ENCODE results near the gene RBM38. TPM values are rescaled to one million over a fixed set of nuclear protein-coding genes. Genes with fewer than 3 reads are reported as not detected.

RBM38 gene
- total RNA-seq, 1 experiment from 2014 or later: 39.9 TPM

- TF ChIP-seq POLR2AphosphoS5 (IDR thresholded peaks at IDR 0.05; ENCODE audit: low read depth, low read length): no peak
- TF ChIP-seq, protein P1, sequence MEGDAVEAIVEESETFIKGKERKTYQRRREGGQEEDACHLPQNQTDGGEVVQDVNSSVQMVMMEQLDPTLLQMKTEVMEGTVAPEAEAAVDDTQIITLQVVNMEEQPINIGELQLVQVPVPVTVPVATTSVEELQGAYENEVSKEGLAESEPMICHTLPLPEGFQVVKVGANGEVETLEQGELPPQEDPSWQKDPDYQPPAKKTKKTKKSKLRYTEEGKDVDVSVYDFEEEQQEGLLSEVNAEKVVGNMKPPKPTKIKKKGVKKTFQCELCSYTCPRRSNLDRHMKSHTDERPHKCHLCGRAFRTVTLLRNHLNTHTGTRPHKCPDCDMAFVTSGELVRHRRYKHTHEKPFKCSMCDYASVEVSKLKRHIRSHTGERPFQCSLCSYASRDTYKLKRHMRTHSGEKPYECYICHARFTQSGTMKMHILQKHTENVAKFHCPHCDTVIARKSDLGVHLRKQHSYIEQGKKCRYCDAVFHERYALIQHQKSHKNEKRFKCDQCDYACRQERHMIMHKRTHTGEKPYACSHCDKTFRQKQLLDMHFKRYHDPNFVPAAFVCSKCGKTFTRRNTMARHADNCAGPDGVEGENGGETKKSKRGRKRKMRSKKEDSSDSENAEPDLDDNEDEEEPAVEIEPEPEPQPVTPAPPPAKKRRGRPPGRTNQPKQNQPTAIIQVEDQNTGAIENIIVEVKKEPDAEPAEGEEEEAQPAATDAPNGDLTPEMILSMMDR (IDR thresholded peaks at IDR 0.05): no peak
- no peak for TF ChIP-seq TCF7L2 (IDR thresholded peaks at IDR 0.05; ENCODE audit: low read depth, low read length)
- TF ChIP-seq REST (IDR thresholded peaks at IDR 0.05; ENCODE audit: insufficient read depth in 1 of 2, low read depth in 2 of 2, low read length in 1 of 2): no peak
- no peak for TF ChIP-seq SIN3A (IDR thresholded peaks at IDR 0.05; ENCODE audit: borderline replicate concordance, insufficient read depth, low read depth, low read length)
- POLR2A ChIA-PET: no interaction called here
- Histone ChIP-seq H3K4me3 (ENCODE audit: low read depth in 2 of 2, low read length in 2 of 2) (no peak overlapping the region), H3K36me3 (ENCODE audit: control insufficient read depth, insufficient read depth, low read length) (no peaks in the 10 kb centered on the region), H3K4me1 (ENCODE audit: control insufficient read depth, insufficient read depth, low read length) (no peaks in the 10 kb centered on the region), H3K9me3 (ENCODE audit: control insufficient read depth, insufficient read depth, low read depth, low read length) (no peaks in the 10 kb centered on the region), H3K27me3 (ENCODE audit: control insufficient read depth, insufficient read depth, low read length) (no peaks in the 10 kb centered on the region), H3K27ac (ENCODE audit: low read length) (no peak overlapping the region)
- intact Hi-C loops (cut with micrococcal nuclease; ENCODE audit: unreplicated experiment): no loop called here
- CTCF ChIA-PET: no interaction called here
- no TSS peak for BruUV-seq (replicated peaks)
- in situ Hi-C loops (cut with HindIII; ENCODE audit: low pct_unique_long_range_greater_than_20kb, low sequenced_read_pairs): no loop called here
- DNase-seq (ENCODE audit: low read depth, low spot score) (no peak), ATAC-seq (no peak)
These were observed 10.3 kb downstream of the RBM38 start for GRCh38 chr20:57401565-57401918.

DNA sequence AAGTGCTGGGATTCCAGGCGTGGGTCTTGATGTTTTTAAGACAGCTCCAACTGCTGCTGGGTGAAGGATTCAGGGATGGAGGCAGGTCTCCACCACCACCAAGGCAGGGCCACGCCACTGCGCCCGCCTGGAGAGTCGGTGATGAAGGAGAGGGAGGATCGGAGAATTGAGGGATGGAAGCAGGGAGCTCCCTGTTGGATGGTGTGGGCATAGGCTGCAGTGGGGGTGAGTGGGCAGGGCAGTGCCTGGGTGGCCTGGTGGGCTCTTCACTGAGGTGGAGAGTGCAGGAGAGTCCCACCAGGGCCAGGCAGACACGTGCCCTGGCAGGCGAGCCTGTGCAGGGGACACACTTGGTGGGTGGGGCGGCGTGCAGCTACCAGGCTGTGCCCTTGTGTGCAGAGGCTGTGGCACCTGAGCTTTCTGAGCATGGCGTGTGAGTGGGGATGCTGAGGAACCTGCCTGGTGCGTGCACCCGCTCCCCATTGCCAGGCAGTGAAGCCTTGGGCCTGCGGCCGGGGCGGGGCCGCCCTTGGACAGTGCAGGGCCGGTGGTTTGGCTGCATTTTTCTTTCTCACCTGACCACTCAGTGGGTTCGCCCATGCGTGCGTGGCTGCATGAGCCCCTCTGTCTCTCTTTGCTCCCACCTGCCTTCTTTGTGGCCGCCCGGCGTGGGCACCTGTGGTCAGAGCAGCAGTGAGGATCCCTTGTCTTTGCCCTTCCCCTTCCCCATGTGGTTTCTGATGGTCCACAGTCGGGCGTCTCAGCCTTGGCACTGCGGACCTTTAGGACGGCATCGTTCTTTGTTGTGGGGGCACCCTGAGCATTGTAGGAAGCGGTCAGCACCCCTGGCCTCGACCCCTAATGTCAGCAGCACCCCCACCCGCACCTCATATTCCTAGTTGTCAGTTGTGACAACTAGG is 11.3 kb downstream of the RBM38 start:
- in situ Hi-C loops (cut with HindIII; ENCODE audit: low pct_unique_long_range_greater_than_20kb, low sequenced_read_pairs) (no loop called here), intact Hi-C loops (cut with micrococcal nuclease; ENCODE audit: unreplicated experiment) (no loop called here)
- H3K27me3 ChIP-seq (ENCODE audit: control insufficient read depth, insufficient read depth, low read length): no peaks in the 10 kb centered on the region
- H3K4me3 ChIP-seq (ENCODE audit: low read depth in 2 of 2, low read length in 2 of 2): no peak overlapping the region
- TF ChIP-seq POLR2AphosphoS5 (IDR thresholded peaks at IDR 0.05; ENCODE audit: low read depth, low read length): no peak
- no peak for TF ChIP-seq TCF7L2 (IDR thresholded peaks at IDR 0.05; ENCODE audit: low read depth, low read length)
- no peak for TF ChIP-seq SIN3A (IDR thresholded peaks at IDR 0.05; ENCODE audit: borderline replicate concordance, insufficient read depth, low read depth, low read length)
- TF ChIP-seq REST (IDR thresholded peaks at IDR 0.05; ENCODE audit: insufficient read depth in 1 of 2, low read depth in 2 of 2, low read length in 1 of 2): no peak
- TF ChIP-seq, protein P1 (IDR thresholded peaks at IDR 0.05): no peak
- H3K4me1 ChIP-seq (ENCODE audit: control insufficient read depth, insufficient read depth, low read length): no peaks in the 10 kb centered on the region
- H3K27ac ChIP-seq (ENCODE audit: low read length): no peak overlapping the region
- ChIA-PET CTCF (no interaction called here), POLR2A (no interaction called here)
- no TSS peak for BruUV-seq (replicated peaks)
- H3K36me3 ChIP-seq (ENCODE audit: control insufficient read depth, insufficient read depth, low read length): no peaks in the 10 kb centered on the region
- DNase-seq (ENCODE audit: low read depth, low spot score) (no peak), ATAC-seq (no peak)
- no peaks in the 10 kb centered on the region for H3K9me3 ChIP-seq (ENCODE audit: control insufficient read depth, insufficient read depth, low read depth, low read length)

Data from Panc1 (cell line).